ENCODE data around the gene CAPN13. TPM values are rescaled to one million over a fixed set of nuclear protein-coding genes. Genes with fewer than 3 reads are reported as not detected.

The CAPN13 gene
- total and polyA plus RNA-seq, 10 of the 15 experiments (the other 5 are each of a cell fraction or from before 2014, with no cell fraction given) = 0.03 to 0.10 (median 0.06) TPM; not detected in 7

DNA sequence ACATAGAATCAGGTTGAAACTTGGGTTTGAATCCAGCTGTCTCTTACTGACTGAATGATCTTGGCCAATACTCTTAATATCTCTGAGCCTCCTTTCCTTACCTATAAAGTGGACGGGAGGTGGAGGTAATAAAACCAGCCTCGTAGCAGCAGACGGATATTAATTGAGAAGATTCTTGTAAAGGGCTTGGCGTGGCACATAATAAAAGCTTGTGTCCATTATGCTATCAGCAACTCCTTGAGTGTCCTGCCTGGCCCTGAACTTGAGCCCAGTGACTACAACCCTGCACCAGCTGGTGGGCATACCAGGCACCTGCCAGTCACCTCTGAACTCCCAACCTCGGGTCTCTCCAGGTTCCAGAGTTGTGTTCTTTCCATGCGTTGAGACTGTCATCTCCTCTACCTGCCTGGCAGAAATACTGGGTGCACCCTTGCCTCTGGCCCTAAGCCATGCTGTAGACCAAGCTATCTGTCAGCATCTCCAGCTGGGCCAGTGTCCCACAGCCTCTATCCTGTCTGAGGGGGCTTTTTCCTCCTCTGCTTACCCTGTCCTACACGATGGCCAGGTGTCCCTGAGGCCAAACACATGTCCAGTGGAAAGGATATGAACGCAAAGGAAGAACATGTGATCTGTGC lies 9.7 kb downstream of the CAPN13 start:
- H4K20me1 ChIP-seq (ENCODE audit: control insufficient read depth, insufficient read depth) = no peaks in the 10 kb centered on the region
- no peaks in the 10 kb centered on the region for H3K79me2 ChIP-seq (ENCODE audit: control insufficient read depth, insufficient read depth, low read length)
- no peak overlapping the region for H3K27ac ChIP-seq (ENCODE audit: control insufficient read depth, insufficient read depth)
- no peaks in the 10 kb centered on the region for H3K9me3 ChIP-seq (replicated peaks; ENCODE audit: control insufficient read depth, insufficient read depth, low read length)
- H2AFZ ChIP-seq (ENCODE audit: control insufficient read depth, low read depth, low read length) = no peak overlapping the region
- no peaks in the 10 kb centered on the region for H3K36me3 ChIP-seq (ENCODE audit: control insufficient read depth in 2 of 2, insufficient read depth in 2 of 2, low read length in 1 of 2)
- in situ Hi-C loops (cut with MboI) = no loop called here
- no peak for FAIRE-seq
- no peak for TF ChIP-seq RFX5 (IDR thresholded peaks at IDR 0.05; ENCODE audit: low read depth, low read length)
- POLR2A ChIA-PET = no interaction called here
- RAD21 ChIA-PET (ENCODE audit: unreplicated experiment) = no interaction called here
- CTCF ChIA-PET = interaction anchor here (0.7 kb wide), 1 partner anchor 222 kb away, joined by 3 read pairs; no protein-coding TSS in a partner anchor
- no peaks in the 10 kb centered on the region; a peak in 2 of 4 replicates for H3K27me3 ChIP-seq (replicated peaks in 1 of 2; ENCODE audit: control insufficient read depth in 2 of 2, insufficient read depth in 2 of 2, low read length in 1 of 2)
- no TSS peak for BruUV-seq (replicated peaks)
- DNase-seq (ENCODE audit: low read depth, low spot score) = no peak
- SMC1A ChIA-PET (ENCODE audit: uncharacterized antibody, unreplicated experiment) = no interaction called here
- ATAC-seq = no peak
- no peak overlapping the region for H3K4me3 ChIP-seq
- 44% methylated on average over 8 of the region's 8 CpGs for WGBS (ENCODE audit: insufficient coverage, insufficient replicate concordance, low lambda C conversion rate, missing lambda C conversion rate)
- no peaks in the 10 kb centered on the region for H3K4me1 ChIP-seq (ENCODE audit: control insufficient read depth, insufficient read depth, low read length)
- no peak overlapping the region for H3K4me2 ChIP-seq (ENCODE audit: control insufficient read depth, insufficient read depth)
- intact Hi-C loops (cut with micrococcal nuclease; ENCODE audit: unreplicated experiment) = no loop called here
- H3K9ac ChIP-seq (ENCODE audit: control insufficient read depth, insufficient read depth, low read length) = no peak overlapping the region

DNA sequence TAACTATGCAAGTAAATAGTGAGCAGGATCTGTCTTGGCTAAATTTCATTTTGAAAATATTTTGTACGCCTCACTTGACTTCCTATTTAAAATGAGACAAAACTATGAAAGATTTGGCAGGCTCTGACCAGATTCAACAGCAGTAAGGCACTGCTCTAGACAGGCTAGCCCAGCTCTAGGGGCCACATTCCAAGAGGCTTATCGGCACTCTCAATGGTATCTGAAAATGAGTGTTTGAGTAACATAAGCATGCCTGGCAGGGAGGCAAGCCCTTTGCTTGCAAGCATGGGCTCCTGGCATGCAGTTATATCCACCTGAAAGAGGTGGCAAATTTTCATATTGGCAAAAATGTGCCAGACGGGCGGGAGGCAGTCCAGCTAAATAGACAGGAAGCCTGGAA lies 10.5 kb downstream of the CAPN13 start:
- Histone ChIP-seq H3K4me1 (ENCODE audit: control insufficient read depth, insufficient read depth, low read length) (no peaks in the 10 kb centered on the region), H3K27me3 (replicated peaks in 1 of 2; ENCODE audit: control insufficient read depth in 2 of 2, insufficient read depth in 2 of 2, low read length in 1 of 2) (no peaks in the 10 kb centered on the region; a peak in 2 of 4 replicates), H3K36me3 (ENCODE audit: control insufficient read depth in 2 of 2, insufficient read depth in 2 of 2, low read length in 1 of 2) (no peaks in the 10 kb centered on the region), H3K4me3 (no peak overlapping the region), H2AFZ (ENCODE audit: control insufficient read depth, low read depth, low read length) (no peak overlapping the region), H3K4me2 (ENCODE audit: control insufficient read depth, insufficient read depth) (no peak overlapping the region), H3K27ac (ENCODE audit: control insufficient read depth, insufficient read depth) (no peak overlapping the region), H4K20me1 (ENCODE audit: control insufficient read depth, insufficient read depth) (no peaks in the 10 kb centered on the region), H3K9me3 (replicated peaks; ENCODE audit: control insufficient read depth, insufficient read depth, low read length) (no peaks in the 10 kb centered on the region), H3K79me2 (ENCODE audit: control insufficient read depth, insufficient read depth, low read length) (no peaks in the 10 kb centered on the region), H3K9ac (ENCODE audit: control insufficient read depth, insufficient read depth, low read length) (no peak overlapping the region)
- ATAC-seq (no peak), FAIRE-seq (no peak), DNase-seq (ENCODE audit: low read depth, low spot score) (no peak)
- CTCF ChIA-PET = interaction anchor here (1.3 kb wide), 1 partner anchor 85 kb away, joined by 5 read pairs; no protein-coding TSS in a partner anchor
- in situ Hi-C loops (cut with MboI) (no loop called here), intact Hi-C loops (cut with micrococcal nuclease; ENCODE audit: unreplicated experiment) (no loop called here)
- SMC1A ChIA-PET (ENCODE audit: uncharacterized antibody, unreplicated experiment) = no interaction called here
- WGBS (ENCODE audit: insufficient coverage, insufficient replicate concordance, low lambda C conversion rate, missing lambda C conversion rate) = 32% methylated on average over 4 of the region's 4 CpGs
- POLR2A ChIA-PET = no interaction called here
- RAD21 ChIA-PET (ENCODE audit: unreplicated experiment) = no interaction called here
- BruUV-seq (replicated peaks) = no TSS peak
- TF ChIP-seq ZNF207 (IDR thresholded peaks at IDR 0.05; ENCODE audit: borderline replicate concordance) (no peak), ETV6 (conservative IDR thresholded peaks at IDR 0.05 in 1 of 2, IDR thresholded peaks at IDR 0.05 in 1 of 2; ENCODE audit: borderline replicate concordance in 1 of 2, low read depth in 1 of 2) (no peak), IRF4 (IDR thresholded peaks at IDR 0.05; ENCODE audit: low read depth, low read length) (no peak), RB1 (IDR thresholded peaks at IDR 0.05; ENCODE audit: borderline replicate concordance) (no peak), NFXL1 (IDR thresholded peaks at IDR 0.05; ENCODE audit: borderline replicate concordance) (no peak), TBL1XR1 (IDR thresholded peaks at IDR 0.05; ENCODE audit: low read depth, low read length) (no peak), NR2C2 (IDR thresholded peaks at IDR 0.05; ENCODE audit: borderline replicate concordance, control insufficient read depth, insufficient read length, low read depth) (no peak), ASH2L (IDR thresholded peaks at IDR 0.05; ENCODE audit: borderline replicate concordance, low read depth) (no peak), HSF1 (IDR thresholded peaks at IDR 0.05; ENCODE audit: low read depth, low read length) (no peak), MEF2A (IDR thresholded peaks at IDR 0.05; ENCODE audit: insufficient read depth, low read depth, low read length) (no peak), ZNF274 (IDR thresholded peaks at IDR 0.05; ENCODE audit: insufficient read depth, insufficient read length) (no peak), ZNF24 (IDR thresholded peaks at IDR 0.05) (no peak)
- TF ChIP-seq, protein P1, sequence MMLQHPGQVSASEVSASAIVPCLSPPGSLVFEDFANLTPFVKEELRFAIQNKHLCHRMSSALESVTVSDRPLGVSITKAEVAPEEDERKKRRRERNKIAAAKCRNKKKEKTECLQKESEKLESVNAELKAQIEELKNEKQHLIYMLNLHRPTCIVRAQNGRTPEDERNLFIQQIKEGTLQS (IDR thresholded peaks at IDR 0.05; ENCODE audit: borderline replicate concordance, extremely low read depth, low read depth, low read length) = no peak
- TF ChIP-seq, protein P2, sequence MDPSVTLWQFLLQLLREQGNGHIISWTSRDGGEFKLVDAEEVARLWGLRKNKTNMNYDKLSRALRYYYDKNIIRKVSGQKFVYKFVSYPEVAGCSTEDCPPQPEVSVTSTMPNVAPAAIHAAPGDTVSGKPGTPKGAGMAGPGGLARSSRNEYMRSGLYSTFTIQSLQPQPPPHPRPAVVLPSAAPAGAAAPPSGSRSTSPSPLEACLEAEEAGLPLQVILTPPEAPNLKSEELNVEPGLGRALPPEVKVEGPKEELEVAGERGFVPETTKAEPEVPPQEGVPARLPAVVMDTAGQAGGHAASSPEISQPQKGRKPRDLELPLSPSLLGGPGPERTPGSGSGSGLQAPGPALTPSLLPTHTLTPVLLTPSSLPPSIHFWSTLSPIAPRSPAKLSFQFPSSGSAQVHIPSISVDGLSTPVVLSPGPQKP (IDR thresholded peaks at IDR 0.05; ENCODE audit: low read depth, low read length) = no peak

Data from GM12878 (cell line).